Mammary epithelial cell (primary cell): ENCODE data around the gene PPM1M.

Source experiments
- CTCF ChIP-seq, 2 donors: IDR thresholded peaks in 1 of 2; conservative IDR thresholded peaks in 1 of 2; 2 replicates each; pipeline ENCODE4 v1.5.1; 2011 to 2012; ENCODE audit warnings: inconsistent platforms in 2 of 2, low read length in 2 of 2, mild to moderate bottlenecking in 2 of 2, control low read depth in 1 of 2, low read depth in 1 of 2; ENCODE audit not compliant: insufficient read depth in 1 of 2; ENCODE audit errors: extremely low read depth in 1 of 2
- EZH2 ChIP-seq: IDR thresholded peaks from 2 replicates; pipeline ENCODE4 v1.6.1; 2012; ENCODE audit warnings: low read length, inconsistent platforms, borderline replicate concordance

- TF ChIP-seq CTCF (conservative IDR thresholded peaks at IDR 0.05 in 1 of 2, IDR thresholded peaks at IDR 0.05 in 1 of 2; ENCODE audit: extremely low read depth in 1 of 2, insufficient read depth in 1 of 2, low read depth in 1 of 2, low read length in 2 of 2) (no peak), EZH2 (no peak)
Measured at GRCh38 chr3:52234516-52235447, 10.8 kb upstream of the PPM1M start.
